NCI-H748 treated with DMSO at 0.1 percent for 48 hours (cell line): ENCODE measurements around the gene PCYT2.

Source experiments
- DNase-seq: peaks from one replicate; lab custom pipeline; 2025; lab: John Stamatoyannopoulos, UW

Gene PCYT2

GRCh38 chr17:81851423-81851822, 59.8 kb downstream of the PCYT2 start:
- no peak for DNase-seq
